Measurements from ENCODE around the gene OBSL1.

DNA sequence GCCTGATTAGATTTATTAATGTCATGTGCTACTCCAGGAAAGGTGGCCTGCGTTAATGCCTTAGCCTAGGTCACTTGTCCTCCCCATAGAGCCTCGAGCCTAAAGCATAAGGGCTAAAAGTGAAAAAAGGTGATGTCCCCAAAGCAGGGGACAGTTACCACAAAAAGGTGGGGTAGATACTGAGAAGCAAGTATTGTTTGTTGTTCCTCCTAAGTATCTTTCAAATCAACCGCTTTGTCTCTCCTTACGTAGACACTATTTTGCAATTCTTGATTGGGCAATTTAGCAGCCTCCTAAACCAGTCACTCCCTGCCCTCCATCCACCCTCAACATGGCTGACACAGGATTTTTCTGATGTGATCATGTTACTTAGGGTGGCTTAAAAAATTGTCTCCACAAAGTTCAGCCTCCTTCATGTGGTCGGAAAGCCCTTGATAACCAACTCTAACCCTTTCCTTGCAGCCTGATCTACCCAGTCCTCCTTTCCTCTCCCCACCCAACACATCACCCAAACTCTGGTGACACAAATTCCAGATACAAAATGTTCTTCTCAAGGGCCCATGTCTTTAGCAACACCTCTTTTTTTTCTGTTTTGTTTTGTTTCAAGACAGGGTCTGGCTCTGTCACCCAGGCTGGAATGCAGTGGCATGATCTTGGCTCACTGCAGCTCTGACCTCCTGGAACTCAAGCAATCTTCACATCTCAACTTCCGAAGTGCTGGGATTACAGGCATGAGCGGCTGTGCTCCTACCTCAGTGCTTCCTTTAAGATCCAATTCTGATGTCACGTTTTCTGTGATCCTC is 7.7 kb upstream of the OBSL1 start:
- TF ChIP-seq, protein P1, sequence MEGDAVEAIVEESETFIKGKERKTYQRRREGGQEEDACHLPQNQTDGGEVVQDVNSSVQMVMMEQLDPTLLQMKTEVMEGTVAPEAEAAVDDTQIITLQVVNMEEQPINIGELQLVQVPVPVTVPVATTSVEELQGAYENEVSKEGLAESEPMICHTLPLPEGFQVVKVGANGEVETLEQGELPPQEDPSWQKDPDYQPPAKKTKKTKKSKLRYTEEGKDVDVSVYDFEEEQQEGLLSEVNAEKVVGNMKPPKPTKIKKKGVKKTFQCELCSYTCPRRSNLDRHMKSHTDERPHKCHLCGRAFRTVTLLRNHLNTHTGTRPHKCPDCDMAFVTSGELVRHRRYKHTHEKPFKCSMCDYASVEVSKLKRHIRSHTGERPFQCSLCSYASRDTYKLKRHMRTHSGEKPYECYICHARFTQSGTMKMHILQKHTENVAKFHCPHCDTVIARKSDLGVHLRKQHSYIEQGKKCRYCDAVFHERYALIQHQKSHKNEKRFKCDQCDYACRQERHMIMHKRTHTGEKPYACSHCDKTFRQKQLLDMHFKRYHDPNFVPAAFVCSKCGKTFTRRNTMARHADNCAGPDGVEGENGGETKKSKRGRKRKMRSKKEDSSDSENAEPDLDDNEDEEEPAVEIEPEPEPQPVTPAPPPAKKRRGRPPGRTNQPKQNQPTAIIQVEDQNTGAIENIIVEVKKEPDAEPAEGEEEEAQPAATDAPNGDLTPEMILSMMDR (IDR thresholded peaks at IDR 0.05): no peak
- TF ChIP-seq POLR2A (IDR thresholded peaks at IDR 0.05; ENCODE audit: low read depth): no peak
- no peak for TF ChIP-seq EP300 (IDR thresholded peaks at IDR 0.05)
